Esophagus squamous epithelium (tissue), 4 donors: ENCODE data around the gene C1RL.

Source experiments
- CTCF ChIP-seq, 6 experiments: fragments of 450-650 bp in 4 of 6; fragments of 200-600 bp in 2 of 6; sonication (generic) in 2 of 6; IDR thresholded peaks; one replicate each; pipeline ENCODE4 v1.5.1; 2016 to 2019; ENCODE audit warnings: antibody characterized with exemption in 6 of 6, mild to moderate bottlenecking in 4 of 6, moderate library complexity in 4 of 6
- POLR2A ChIP-seq, 4 donors: fragments of 450-650 bp; IDR thresholded peaks; one replicate each; pipeline ENCODE4 v1.6.1; 2017; ENCODE audit warnings: antibody characterized with exemption in 4 of 4, mild to moderate bottlenecking in 4 of 4, moderate library complexity in 3 of 4

DNA sequence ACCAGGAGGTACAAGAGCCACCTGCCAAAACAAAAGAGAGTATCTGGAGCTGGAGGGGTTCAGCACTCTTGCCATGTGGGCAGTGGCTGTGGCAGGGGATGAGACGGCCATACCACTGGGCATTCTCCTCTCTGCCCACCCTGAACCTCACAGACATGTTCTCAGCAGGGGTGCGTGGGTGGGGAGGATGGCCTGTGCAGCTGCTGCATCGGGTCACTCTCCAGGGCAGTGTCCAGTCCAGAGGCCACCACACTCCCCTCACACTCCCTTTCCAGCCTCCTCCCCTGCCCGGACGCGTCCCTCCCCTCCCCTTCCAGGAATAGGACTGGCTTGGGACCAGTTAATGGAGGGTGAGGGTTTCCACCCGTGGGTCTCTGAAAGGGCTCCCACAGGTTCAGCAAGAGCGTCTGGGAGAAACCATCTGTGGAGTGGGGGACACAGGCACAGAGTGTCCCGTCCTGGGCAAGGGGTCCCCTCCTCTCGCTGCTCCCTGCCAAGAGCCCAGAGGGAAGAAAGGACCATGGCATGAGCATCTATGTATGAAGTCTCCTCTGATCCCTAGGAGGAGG is 17.3 kb downstream of the C1RL start:
- TF ChIP-seq CTCF (IDR thresholded peaks at IDR 0.05) (no peak), POLR2A (IDR thresholded peaks at IDR 0.05) (no peak)
